Adipocyte (in vitro differentiated cells): ENCODE results near the gene ARL14.
A peak's percentile ranks its signal among the peaks of the same experiment; 100 is the strongest.
"Not testable (repeated sequence)": the region's sequence is repeated elsewhere in the genome, so short reads cannot be mapped to it uniquely, and the experiment has no call there.

Experiments
- DNase-seq: peaks from one replicate; pipeline ENCODE4 v3.0.0-alpha.2; 2015; ENCODE audit warnings: low read depth
- H3K27me3 ChIP-seq: replicated peaks from 2 replicates; pipeline ENCODE4 v1.7.0; 2013; ENCODE audit warnings: mild to moderate bottlenecking, low read length, moderate library complexity; ENCODE audit not compliant: control insufficient read depth, insufficient read depth
- H3K36me3 ChIP-seq: 2 replicates; pipeline ENCODE4 v1.7.0; 2013; ENCODE audit warnings: low read length, mild to moderate bottlenecking, moderate library complexity; ENCODE audit not compliant: control insufficient read depth, insufficient read depth, severe bottlenecking
- H3K4me1 ChIP-seq: 2 replicates; pipeline ENCODE4 v1.7.0; 2013; ENCODE audit warnings: mild to moderate bottlenecking, low read length, moderate library complexity; ENCODE audit not compliant: control insufficient read depth, insufficient read depth
- H3K4me3 ChIP-seq: 2 replicates; pipeline ENCODE4 v1.7.0; 2013; ENCODE audit warnings: mild to moderate bottlenecking, low read length, moderate library complexity
- H3K9ac ChIP-seq: 2 replicates; pipeline ENCODE4 v1.7.0; 2013; ENCODE audit warnings: mild to moderate bottlenecking, low read length, moderate library complexity
- H3K9me3 ChIP-seq: 2 replicates; pipeline ENCODE4 v1.7.0; 2013; ENCODE audit warnings: mild to moderate bottlenecking, low read length, moderate library complexity; ENCODE audit not compliant: control insufficient read depth

Gene ARL14

DNA sequence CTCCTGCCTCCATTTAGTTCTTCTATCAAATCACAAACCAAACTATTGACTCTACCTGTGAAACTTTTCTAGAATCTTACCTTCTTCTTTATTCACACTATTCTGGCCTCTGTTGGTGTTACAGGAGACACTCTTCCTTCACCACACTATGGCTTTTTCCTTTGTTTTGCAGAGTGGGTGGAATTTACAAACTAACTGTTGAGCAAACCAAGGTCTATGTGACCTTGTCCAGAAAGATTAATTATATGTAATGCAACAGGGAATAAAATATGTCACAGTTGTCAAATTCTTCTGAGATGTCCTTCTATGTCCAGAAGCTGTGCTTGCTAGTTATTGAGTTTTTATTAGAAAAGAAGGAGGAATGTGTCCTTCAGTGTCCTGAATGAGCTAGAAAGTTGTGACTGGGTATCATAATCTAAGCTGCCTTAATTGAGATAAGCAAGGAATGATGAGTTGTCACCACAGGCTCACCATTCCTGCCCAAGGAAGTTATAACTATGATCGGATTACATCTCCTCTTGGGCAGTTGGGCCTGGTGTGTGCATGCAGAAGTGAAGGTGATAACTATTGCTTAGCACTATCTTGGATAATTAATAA is 21.7 kb downstream of the ARL14 start:
- H3K9ac ChIP-seq: no peak overlapping the region
- peaks cover 17% of the 10 kb centered on the region for H3K4me1 ChIP-seq
- no peaks in the 10 kb centered on the region for H3K36me3 ChIP-seq
- no peaks in the 10 kb centered on the region for H3K27me3 ChIP-seq
- H3K4me3 ChIP-seq: no peak overlapping the region
- no peak for DNase-seq
- no peaks in the 10 kb centered on the region for H3K9me3 ChIP-seq

DNA sequence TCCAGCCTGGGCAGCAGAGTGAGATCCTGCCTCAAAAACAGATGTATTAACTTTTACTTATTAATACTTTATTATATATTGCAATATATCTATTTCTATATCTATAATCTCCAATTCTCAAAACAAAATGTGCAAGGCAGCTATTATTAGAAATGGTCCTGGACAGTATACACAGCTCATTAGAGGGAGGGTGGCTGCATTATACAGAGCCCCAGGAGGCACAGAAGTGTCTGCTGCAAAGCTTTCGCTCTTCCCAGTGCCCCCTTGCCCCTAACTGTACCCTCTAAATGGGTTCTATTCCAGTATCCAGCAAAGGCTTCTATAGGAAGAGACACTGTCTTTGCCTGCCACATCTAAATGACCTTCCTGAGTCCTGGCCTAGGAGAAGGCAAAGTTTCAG is 24.5 kb downstream of the ARL14 start:
- Histone ChIP-seq H3K36me3 (no peaks in the 10 kb centered on the region), H3K4me3 (no peak overlapping the region), H3K9me3 (no peaks in the 10 kb centered on the region), H3K9ac (no peak overlapping the region), H3K27me3 (no peaks in the 10 kb centered on the region), H3K4me1 (peaks cover 17% of the 10 kb centered on the region)
- DNase-seq: no peak

- Histone ChIP-seq H3K9me3 (no peaks in the 10 kb centered on the region), H3K9ac (no peak overlapping the region), H3K4me1 (peaks cover 17% of the 10 kb centered on the region), H3K27me3 (no peaks in the 10 kb centered on the region), H3K36me3 (no peaks in the 10 kb centered on the region), H3K4me3 (no peak overlapping the region)
- no peak for DNase-seq
These were observed 25.3 kb downstream of the ARL14 start for GRCh38 chr3:160702290-160702689.

- peak; percentile 34 for DNase-seq
- peaks cover 4% of the 10 kb centered on the region for H3K27me3 ChIP-seq
- H3K4me3 ChIP-seq: no peak overlapping the region
- no peak overlapping the region for H3K9ac ChIP-seq
- peaks cover 2% of the 10 kb centered on the region for H3K4me1 ChIP-seq
- H3K9me3 ChIP-seq: no peaks in the 10 kb centered on the region
- H3K36me3 ChIP-seq: no peaks in the 10 kb centered on the region
These were observed 27.0 kb downstream of the ARL14 start for GRCh38 chr3:160703974-160704373.

GRCh38 chr3:160707187-160707794 is 30.3 kb downstream of the ARL14 start:
- Histone ChIP-seq H3K36me3 (no peaks in the 10 kb centered on the region), H3K4me3 (no peak overlapping the region), H3K27me3 (peaks cover 16% of the 10 kb centered on the region), H3K9me3 (no peaks in the 10 kb centered on the region), H3K4me1 (no peaks in the 10 kb centered on the region), H3K9ac (no peak overlapping the region)
- peak; percentile 75 for DNase-seq

DNA sequence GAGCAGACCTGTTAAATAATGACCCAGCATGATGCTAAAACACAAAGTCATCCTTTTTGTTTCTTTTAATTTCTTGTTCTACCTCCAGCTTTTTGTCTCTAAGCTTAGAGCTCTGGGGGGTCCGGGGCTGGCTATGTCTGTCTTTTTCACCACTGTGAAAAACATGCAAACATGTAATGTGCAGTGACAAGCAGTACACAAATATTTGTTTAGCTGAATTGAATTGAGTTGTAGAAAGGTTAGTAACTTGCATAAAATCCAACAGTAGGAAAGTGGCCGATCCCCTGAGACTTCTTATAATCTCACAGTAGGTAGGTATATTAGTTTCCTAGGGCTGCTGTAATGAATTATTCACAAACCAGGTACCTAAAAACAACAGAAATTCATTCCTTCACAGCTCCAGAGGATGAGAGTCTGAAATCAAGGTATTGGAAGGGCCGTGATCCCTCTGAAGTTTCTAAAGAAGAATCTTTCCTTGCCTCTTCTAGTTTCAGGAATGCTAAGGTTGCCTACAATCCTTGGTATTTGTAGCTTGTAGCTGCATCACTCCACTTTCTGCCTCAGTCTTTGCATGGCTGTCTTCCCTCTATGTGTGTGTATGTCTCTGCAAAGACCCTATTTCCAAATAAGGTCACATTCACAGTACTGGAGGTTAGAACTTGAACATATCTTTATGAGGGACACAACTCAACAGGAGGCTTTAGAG is 32.7 kb downstream of the ARL14 start:
- Histone ChIP-seq H3K4me3 (no peak overlapping the region), H3K36me3 (no peaks in the 10 kb centered on the region), H3K9ac (no peak overlapping the region), H3K9me3 (no peaks in the 10 kb centered on the region), H3K4me1 (no peaks in the 10 kb centered on the region), H3K27me3 (peaks cover 16% of the 10 kb centered on the region)
- DNase-seq: no peak

DNA sequence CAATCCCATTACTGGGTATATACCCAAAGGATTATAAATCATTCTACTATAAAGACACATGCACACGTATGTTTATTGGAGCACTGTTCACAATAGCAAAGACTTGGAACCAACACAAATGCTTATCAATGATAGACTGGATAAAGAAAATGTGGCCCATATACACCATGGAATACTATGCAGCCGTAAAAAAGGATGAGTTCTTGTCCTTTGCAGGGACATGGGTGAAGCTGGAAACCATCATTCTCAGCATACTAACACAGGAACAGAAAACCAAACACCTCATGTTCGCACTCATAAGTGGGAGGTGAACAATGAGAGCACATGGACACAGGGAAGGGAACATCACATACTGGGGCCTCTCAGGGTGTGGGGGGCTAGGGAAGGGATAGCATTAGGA is 36.2 kb downstream of the ARL14 start:
- H3K4me1 ChIP-seq, H3K4me3 ChIP-seq, DNase-seq, H3K9ac ChIP-seq, H3K36me3 ChIP-seq, H3K9me3 ChIP-seq: not testable (repeated sequence)
- H3K27me3 ChIP-seq: peaks cover 14% of the 10 kb centered on the region

DNA sequence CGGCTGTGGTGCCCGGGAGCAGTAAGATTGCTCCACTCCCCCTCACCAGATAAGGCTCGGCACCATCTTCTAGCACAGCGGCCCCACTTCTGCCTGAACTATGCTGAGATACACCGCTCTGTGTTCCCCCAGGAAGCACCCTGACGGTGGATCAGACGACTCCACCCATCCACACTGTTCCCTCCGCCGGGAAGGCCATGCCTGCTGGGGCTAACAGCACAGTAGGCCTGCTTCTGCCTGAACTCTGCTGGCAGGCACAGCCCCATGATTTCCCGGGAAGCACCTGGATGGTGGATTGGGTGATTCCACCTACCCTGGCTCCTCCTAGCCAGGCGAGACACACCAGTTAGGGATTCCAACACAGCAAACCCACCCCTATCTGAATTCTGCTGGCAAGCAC is 42.8 kb downstream of the ARL14 start:
- no peak overlapping the region for H3K4me3 ChIP-seq
- no peak overlapping the region for H3K9ac ChIP-seq
- no peak for DNase-seq
- H3K36me3 ChIP-seq: no peaks in the 10 kb centered on the region
- H3K27me3 ChIP-seq: no peaks in the 10 kb centered on the region
- H3K4me1 ChIP-seq: no peaks in the 10 kb centered on the region
- peaks cover 13% of the 10 kb centered on the region for H3K9me3 ChIP-seq

DNA sequence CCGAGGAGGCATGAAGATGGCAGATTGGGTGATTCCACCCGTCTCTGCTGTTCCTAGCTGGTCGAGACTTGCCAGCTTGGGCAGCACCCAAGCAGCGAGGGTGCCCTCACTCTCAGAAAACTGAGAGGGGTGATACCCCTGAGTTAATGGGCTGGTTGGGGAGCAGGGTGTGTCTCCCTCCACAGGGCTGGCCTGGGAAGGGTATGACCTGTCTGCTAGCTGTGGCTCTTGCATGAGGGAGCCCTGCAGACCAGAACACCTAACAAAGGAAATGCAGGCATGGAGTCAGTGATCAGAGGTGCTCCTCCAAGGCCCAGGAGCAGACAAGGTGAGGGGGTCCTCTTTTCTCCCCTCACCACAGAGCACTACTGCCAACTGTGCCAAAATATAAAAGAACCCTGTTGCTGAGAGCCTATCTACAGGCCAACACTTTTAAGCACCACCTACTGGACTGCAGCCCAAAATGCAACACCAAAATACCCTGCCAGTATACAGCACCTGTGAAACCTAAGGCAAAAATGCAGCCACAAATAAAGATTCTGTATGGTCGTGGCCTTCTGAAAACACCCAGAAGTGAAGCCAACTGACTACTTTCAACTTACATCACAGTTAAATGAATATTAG is 43.3 kb downstream of the ARL14 start:
- H3K27me3 ChIP-seq: no peaks in the 10 kb centered on the region
- H3K9me3 ChIP-seq: peaks cover 16% of the 10 kb centered on the region
- H3K36me3 ChIP-seq: no peaks in the 10 kb centered on the region
- no peak overlapping the region for H3K4me3 ChIP-seq
- no peak for DNase-seq
- no peaks in the 10 kb centered on the region for H3K4me1 ChIP-seq
- H3K9ac ChIP-seq: no peak overlapping the region

GRCh38 chr3:160722331-160722730 is 45.4 kb downstream of the ARL14 start:
- no peak for DNase-seq
- no peak overlapping the region for H3K4me3 ChIP-seq
- peaks cover 16% of the 10 kb centered on the region for H3K9me3 ChIP-seq
- H3K36me3 ChIP-seq: no peaks in the 10 kb centered on the region
- H3K27me3 ChIP-seq: no peaks in the 10 kb centered on the region
- no peaks in the 10 kb centered on the region for H3K4me1 ChIP-seq
- no peak overlapping the region for H3K9ac ChIP-seq

GRCh38 chr3:160725338-160725737 is 48.4 kb downstream of the ARL14 start:
- no peaks in the 10 kb centered on the region for H3K27me3 ChIP-seq

More at GRCh38 chr3:160725338-160725737, 48.4 kb downstream of the ARL14 start:
- no peaks in the 10 kb centered on the region for H3K4me1 ChIP-seq
- no peak overlapping the region for H3K9ac ChIP-seq
- H3K4me3 ChIP-seq: no peak overlapping the region
- peaks cover 16% of the 10 kb centered on the region for H3K9me3 ChIP-seq
- DNase-seq: no peak
- H3K36me3 ChIP-seq: no peaks in the 10 kb centered on the region
